SW480 (cell line): ENCODE measurements around the gene ASAH2B.
"Not testable (repeated sequence)": the region's sequence is repeated elsewhere in the genome, so short reads cannot be mapped to it uniquely, and the experiment has no call there.

Experiments used
- DNase-seq: peaks from one replicate; pipeline ENCODE4 v3.0.0-alpha.2; 2016; ENCODE audit warnings: low spot score

ASAH2B gene

DNA sequence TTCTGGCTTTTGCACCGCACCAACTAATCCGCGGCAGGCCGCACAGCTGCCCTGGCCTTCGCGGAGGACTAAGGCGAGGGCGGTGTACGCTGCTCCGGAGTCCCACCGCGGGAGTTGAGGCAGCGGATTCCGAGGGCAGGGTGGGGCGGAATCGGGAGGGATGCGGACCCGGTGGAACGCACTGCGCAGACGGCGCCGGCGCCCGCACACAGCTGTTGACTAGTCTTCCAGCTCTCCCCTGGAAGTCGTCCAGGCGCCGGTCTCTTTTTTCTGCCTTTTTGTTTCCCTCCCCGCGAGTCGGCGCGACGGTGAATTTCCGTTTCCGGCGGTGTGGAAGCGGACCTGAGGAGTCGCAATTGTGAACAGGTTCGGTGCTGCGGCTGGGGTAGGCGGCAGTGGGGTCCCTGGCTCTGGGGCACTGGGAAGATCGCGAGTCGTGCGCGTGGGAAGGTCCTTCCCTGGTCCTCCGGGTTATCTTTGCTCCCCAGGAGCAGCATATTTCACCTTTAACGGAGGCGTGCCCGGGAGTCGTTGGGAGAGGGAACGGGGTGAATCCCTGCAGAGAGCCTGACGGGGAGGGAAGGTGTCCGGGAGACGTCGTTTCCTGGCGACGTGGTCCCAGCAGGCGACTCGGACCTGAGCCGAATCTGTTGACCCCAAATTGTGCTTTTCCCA lies at the start of gene ASAH2B:
Gene ASAH2B (plus strand): TSS at position 319 of the 675 bp plus-strand sequence. CDS start 5,195 bp downstream, outside the sequence.
- DNase-seq: peak; percentile 64

DNA sequence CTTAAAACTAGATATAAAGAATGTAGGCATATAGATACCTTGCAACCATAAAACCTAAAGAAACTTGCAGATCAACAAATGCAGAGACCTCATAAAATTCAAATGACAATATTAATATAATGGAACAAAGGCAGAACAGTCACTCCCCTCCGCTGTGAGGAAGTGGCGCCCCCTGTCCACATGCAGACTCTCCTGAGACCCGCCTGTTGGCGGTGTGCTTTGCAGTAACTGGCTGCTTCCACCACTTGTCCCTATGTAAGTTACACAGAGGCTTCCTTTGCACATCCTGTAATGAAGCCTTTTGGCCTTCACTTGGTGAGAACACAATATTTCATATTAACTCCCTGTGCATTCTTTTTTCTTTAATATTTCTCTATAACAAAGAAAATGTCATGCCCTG lies 41.9 kb upstream of the ASAH2B start:
- DNase-seq: not testable (repeated sequence)

DNA sequence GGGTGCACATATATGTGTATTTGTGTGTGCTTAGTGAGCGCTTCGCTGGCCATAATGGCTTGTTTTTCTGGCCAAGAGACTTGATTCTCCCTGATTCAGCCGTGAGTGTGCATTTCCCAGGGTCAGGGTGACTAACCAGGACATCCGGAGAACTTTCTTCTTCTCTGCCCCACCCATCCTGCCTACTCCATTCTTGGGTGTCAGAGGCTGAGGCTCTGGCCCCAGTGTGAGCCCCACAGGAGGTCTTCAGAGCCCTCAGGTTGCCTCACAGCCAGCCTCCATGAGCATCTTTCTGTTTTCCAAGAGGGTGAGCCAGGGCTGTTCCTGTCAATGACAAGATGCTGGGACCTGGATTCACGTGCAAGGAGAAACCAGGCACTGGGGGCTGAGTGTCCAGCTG lies 37.8 kb upstream of the ASAH2B start:
- DNase-seq: not testable (repeated sequence)

DNA sequence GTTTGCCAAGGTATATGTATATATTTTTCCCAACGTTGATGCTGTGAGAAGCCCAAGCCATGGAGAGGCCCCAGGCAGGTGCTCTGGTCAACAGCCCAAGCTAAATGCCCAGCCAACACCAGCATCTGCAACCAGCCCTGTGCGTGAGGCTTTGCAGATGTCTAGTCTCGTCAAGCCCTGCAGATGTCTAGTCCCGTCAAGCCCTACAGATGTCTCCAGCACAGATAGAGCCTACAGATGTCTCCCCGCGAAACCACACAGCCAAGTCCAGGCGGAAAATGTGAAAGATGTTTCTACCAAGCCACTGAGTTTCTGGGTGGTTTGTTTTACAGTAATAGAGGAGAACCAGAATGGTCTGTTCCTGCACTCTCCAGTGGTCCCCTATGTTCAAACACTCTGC lies 36.7 kb upstream of the ASAH2B start:
- not testable (repeated sequence) for DNase-seq

DNA sequence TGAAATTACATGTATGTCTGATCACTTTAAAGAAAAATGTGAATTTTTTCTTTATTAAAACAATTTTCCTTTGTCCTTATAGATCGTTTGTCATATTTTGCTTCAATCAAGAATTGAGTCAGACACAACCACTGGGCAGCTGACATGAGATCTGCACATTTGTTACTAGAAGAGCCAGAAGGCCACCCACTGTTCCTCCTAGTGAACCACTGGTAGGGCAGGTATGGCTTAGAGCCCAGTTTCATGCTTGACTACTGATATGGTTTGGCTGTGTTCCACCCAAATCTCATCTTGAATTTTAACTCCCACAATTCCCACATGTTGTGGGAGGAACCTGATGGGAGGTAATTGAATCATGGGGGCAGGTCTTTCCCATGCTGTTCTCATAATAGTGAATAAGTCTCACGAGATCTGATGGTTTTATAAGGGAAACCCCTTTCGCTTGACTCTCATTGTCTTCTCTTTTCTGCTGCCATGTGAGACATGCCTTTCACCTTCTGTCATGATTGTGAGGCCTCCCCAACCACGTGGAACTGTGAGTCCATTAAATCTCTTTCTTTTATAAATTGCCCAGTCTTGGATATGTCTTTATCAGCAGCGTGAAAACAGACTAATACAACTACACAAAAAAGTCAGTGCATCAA lies 35.2 kb upstream of the ASAH2B start:
- DNase-seq: not testable (repeated sequence)

DNA sequence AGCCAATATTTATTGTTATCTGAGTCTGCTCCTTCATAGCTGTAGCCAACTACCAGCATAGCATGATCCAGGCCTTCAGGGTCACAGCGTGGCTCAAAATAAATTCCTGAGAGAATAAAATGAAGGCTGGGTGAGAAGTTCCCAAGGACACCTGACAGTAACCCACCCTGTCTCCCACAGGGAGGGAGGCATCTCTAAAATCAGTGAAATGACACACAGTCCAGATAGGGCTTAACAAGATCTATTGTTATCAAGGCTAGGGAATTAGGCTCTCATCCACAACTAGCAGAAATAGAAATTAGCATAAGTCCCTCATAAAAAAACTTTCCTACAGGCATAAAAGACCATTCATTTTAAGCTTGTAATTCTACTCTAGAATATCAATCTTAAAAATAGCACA lies 33.7 kb upstream of the ASAH2B start:
- not testable (repeated sequence) for DNase-seq

DNA sequence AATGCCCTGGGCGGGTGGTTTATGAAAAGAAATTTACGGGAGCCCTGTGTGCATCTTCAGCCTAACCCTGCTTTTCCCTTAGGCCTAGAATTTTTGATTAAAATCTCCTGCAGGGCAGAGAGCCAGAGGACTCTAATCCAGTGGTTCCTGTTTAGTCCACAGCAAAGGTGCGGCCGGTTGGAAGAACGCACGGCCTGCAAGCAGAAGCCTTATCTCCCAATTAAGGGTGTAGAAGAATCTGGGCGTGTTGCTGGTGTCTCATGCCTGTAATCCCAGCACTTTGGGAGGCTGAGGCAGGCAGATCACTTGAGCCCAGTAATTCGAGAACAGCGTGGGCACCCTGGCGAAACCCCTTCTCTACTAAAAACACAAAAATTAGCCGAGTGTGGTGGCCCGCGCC lies 29.5 kb upstream of the ASAH2B start:
- not testable (repeated sequence) for DNase-seq

DNA sequence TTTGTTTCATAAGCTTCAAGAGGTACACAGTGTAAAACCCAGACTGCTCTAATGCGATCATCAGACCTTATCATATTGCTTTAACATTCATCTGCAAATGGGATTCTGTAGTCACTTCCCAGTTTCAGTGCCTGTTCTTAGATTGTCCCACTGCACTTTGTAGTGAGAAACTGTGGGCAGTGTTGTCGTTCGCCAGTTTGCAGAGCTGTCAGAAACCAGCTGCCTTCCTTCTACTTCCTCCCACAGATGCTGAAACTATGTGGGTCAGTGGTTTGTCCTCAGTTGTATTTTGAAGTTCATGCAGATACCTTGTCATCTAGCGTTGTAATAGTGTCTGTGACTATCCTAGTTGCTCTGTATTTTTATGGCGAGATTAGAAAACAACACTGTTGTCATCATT lies 15.9 kb upstream of the ASAH2B start:
- DNase-seq: not testable (repeated sequence)

DNA sequence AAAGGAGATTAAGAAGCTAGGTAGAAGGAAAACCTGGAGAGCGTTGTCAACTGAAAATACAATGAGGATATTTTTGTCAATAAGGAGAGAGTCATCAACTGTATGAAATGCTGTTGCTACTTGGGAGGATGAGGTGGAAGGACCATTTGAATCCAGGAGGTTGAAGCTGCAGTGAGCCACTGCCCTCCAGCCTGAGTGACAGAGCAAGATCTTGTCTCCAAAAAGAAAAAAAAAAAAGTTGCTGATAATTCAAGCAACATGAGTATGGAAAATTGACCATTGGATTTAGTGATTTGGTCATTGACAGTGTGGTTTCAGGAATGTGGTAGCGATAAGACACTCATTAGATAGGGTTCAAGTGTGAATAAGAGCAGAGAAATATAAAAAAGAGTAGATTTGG lies 11.6 kb upstream of the ASAH2B start:
- not testable (repeated sequence) for DNase-seq

DNA sequence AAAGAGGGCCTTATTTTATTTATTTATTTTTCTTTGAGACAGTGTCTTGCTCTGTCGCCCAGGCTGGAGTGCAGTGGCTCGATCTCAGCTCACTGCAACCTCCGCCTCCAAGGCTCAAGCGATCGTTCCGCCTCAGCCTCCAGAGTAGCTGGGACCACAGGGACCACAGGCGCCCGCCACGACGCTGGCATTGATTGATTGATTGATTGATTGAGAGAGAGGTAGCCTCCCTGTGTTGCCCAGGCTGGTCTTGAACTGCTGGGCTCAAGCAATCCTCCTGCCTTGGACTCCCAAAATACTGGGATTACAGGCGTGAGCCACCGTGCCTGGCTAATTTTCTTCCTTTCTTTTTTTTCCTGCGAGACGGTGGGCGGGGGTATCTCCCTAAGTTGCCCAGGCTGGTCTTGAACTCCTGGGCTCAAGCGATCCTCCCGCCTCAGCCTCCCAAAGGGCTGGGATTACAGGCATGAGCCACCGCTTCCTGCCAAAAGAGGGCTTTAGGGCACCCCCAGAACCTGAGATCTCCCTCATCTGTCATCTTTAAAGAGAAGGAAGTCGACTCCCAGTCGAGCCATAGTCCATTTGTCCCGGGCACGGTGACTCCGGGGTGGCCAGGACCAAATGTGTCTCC lies 634 bp upstream of the ASAH2B start:
- not testable (repeated sequence) for DNase-seq

DNA sequence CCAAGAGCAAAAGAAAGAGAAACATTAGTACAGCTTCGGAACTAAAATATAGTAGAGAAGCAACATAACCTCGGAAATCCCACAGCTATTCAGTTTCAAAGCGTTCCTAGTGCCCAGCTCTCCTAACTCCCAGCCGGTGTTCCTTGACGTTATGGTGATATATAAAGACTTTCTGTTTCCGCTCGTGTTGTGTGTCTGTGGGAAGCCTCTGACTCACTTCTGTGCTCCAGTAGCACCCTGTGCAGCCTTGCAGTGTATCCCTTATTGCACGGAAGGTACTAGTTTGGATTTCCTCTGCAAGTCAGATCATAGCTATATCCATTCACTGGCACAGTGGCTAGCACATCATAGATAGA lies 535 bp downstream of the ASAH2B start:
- peak; percentile 65 for DNase-seq

DNA sequence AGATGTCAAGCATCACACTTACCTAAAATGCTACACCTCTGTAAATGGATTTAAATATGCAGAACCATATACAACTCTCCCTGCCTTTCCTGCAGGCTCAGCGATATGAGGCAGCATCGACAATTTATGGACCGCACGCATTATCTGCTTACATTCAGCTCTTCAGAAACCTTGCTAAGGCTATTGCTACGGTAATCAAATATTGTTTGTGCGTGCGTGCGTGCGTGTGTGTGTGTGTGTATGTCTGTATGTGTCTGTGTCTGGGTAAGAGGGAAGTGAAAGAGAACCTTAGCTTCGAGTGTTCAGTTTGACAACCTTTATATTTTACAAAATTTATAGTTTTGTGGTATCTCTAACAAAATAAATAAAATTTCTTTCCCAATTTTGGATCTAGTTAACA lies 3.1 kb downstream of the ASAH2B start:
- DNase-seq: not testable (repeated sequence)

DNA sequence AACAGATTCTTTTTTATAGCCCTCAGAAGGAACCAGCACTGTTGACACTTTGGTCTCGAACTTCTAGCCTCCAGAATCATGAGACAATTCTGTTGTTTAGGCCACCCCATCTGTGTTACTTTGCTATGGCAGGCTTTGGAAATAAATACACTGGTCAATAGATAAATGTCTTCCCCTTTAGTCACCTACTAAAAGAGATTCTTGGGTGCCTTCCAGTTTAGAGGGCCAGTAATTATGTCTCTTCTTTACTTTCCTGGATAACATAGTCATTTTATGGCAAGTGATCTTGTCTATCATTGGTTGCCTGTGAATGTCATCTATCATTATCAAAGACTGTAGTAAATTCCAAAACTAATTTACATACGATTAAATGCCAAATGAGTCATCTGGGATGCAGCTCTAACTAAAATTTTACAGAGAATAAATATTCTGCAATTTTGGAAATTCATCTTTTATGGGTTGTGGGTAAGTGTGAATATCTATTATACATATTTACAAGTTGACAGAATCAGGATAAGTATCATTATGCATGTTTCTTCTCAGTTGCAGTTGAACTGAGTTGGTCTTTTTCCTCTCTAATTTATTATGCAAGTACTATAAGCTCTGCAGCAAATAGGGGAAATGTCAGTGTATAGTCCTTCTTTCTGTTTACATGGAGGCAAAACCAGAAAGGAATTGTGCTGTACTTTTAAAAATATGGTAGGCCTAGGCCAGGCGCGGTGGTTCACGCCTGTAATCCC lies 27.2 kb downstream of the ASAH2B start:
- DNase-seq: not testable (repeated sequence)

DNA sequence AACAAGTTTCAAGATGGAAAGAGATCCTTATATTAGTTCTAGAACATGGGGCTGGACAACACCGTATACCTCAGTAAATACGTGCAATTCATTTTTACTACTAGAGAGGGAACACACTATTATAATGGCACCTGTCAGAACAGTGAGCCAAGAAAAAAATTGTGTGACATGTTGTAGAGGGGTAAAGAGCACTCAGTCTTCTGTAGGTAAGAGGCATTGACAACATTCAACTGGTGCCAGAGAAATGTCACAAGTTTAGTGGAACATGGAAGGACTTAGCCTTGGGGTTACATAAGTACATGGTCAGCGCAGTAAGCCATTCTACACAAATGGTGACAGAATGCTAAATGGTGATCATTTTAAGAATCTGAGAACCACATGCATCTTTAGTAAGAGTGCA lies 32.3 kb downstream of the ASAH2B start:
- DNase-seq: not testable (repeated sequence)

DNA sequence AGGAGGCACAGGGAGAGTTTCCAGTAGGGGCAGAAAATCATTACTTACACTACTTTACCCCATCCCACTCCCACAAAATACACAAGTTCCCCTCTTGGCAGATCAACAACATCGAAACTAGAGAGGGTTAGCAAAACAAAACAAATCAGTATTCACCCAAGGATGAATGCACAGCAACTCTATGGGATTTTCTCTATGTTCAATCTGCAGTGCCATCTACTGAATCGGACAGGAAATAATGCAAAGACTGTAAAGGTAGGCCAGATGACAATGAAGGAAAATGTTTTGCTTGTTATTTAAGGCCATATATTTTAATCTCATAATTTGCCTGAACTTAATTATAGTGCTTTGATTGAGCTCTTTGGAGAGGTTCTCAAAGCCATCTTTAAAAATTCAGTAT lies 35.1 kb downstream of the ASAH2B start:
- DNase-seq: not testable (repeated sequence)

DNA sequence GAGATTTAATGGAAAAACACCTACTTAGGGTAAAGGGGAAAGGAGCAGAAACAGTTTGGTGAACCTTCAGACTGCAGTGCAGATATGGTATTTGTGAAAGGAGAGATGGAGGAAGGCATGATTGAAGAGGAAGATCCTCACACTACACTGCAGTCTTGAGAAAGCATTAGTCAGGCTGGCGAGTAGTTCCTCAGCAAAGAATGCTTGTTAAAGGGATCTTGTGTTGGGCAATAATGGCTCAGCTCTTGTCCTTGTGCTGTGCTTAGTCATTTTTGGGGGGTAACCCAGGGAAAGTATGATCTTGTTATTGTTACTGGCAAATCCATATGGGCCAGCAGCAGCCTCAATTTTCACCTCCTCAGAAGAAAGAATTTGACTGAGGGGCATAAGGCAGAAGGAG lies 40.3 kb downstream of the ASAH2B start:
- not testable (repeated sequence) for DNase-seq

DNA sequence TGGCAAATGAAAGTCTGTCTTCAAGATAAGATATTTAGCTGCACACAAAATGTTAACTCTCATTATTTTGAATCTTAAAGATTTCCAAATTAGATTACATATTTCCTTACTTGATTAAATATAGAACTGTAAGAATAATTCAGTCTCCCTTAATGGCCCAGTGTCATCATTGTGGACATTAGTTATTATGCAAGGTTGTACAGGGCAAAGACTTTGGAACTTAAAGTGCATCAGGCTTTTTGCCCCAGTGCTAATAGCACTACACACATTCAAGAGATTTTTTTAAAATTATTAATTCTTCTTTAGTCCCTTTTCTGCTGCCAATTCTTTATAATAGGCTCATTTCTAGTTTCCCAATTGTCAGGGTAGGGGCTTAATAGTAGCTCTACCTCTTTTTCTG lies 42.3 kb downstream of the ASAH2B start:
- not testable (repeated sequence) for DNase-seq

DNA sequence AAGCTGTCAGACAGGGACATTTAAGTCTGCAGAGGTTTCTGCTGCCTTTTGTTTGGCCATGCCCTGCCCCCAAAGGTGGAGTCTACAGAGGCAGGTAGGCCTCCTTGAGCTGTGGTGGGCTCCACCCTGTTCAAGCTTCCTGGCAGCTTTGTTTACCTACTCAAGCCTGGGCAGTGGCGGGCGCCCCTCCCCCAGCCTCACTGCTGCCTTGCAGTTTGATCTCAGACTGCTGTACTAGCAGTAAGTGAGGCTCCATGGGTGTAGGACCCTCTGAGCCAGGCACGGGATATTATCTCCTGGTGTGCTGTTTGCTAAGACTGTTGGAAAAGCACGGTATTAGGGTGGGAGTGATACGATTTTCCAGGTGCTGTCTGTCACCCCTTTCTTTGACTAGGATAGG lies 48.2 kb downstream of the ASAH2B start:
- not testable (repeated sequence) for DNase-seq

DNA sequence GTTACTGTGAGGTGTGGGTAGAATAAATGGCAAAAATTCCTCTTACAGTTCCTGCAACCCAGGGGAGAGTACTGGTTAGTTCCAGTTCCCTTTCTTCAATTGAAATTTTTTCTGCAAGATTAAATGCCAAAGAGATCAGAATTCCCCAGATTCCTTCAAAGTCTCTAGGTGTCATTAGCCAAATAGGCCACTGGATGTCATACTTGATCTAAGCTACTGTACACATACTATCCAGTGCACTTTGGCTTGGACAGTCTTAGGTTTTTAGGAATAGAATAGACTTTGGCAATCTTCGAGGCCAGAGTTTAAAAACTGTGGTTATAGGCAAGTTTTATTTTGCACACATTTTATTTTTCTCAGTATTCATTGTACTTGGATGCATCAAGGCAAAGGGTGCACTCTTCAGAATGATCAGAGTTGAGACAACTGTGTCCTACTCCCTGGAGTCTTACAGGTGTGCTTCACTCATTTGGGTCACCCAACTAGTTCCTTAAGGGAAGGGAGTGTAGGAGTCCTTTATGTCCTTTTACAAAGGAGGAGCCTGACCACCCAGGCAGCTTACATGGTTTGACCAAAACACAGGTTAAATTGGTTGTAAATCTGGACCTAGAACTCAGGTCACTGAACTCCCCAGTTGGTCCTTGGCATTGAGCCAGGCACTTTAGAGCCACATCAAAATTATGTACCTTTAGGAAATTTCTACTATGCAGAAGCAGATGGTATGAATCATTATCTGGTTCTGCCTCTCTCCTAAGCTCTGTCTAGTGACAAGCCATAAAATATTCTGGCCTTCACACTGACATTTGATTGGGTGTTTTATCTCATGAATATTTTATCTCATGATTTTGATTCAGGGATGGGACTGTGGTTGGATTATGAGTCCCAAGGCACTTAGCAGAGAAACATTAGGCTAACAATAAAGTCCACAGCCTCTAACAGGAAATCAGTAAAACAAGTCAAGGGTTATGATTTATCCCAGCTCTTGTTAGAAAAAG lies 49.5 kb downstream of the ASAH2B start:
- DNase-seq: peak; percentile 23

DNA sequence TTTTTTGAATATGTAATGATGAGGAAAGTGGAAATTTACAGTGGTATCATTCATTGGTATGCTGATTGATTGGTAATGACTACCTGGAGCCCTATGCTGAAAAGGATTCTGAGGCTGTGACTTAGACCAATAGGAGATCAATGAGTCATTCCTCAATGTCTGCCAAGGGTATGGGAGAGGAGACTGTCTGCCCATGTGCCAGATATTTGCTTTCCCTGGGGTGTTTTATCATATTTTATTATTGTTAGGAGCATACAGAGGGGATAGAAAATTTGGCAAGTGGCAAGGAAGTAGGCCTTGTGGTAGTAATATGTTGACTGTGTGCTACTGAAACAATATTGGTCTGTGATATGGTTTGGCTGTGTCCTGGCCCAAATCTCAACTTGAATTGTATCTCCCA lies 54.8 kb downstream of the ASAH2B start:
- DNase-seq: no peak

DNA sequence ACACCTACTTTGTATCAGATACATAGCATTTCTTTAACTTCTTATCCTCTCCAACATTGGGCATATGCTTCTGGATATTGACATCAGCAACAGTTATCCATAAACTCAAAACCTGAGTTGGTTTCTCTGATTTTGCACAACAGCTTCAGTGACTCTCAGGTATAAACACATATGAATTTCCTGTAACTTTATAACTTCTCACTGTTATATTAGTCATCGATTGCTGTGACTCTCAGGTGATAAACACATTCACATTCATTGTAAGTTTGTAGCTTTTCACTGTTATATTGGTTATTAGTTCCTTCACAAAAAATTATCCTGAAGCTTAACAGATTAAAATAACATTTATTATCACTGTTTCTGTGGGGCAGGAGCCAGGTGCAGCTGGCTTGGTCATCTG lies 57.0 kb downstream of the ASAH2B start:
- DNase-seq: no peak
